Measurements from ENCODE around the gene KIF6. TPM values are rescaled to one million over a fixed set of nuclear protein-coding genes. Genes with fewer than 3 reads are reported as not detected.

KIF6 gene
- polyA plus RNA-seq, 4 donors, result 0.18 to 1.2 TPM; not detected in 2

- Histone ChIP-seq H3K27ac (ENCODE audit: low read depth in 1 of 3, low read length in 2 of 3) (no peak overlapping the region), H3K36me3 (ENCODE audit: control insufficient read depth in 3 of 3, insufficient read depth in 2 of 3, low read depth in 1 of 3, low read length in 3 of 3) (no peaks in the 10 kb centered on the region), H3K9me3 (ENCODE audit: control insufficient read depth in 2 of 2, insufficient read depth in 1 of 2, low read depth in 1 of 2, low read length in 1 of 2) (no peaks in the 10 kb centered on the region), H3K4me3 (ENCODE audit: low read depth in 1 of 3, low read length in 3 of 3) (no peak overlapping the region), H3K4me1 (ENCODE audit: control insufficient read depth in 3 of 3, insufficient read depth in 2 of 3, low read depth in 1 of 3, low read length in 2 of 3) (no peaks in the 10 kb centered on the region), H3K27me3 (ENCODE audit: control insufficient read depth in 3 of 3, insufficient read depth in 3 of 3, low read length in 3 of 3) (no peaks in the 10 kb centered on the region)
- FAIRE-seq, result no peak
- WGBS, 3 donors, result 67 to 71% (median 69%) methylated on average over 12 of the region's 12 CpGs
- no peak for DNase-seq
Observed at GRCh38 chr6:39388606-39389483, 336.4 kb downstream of the KIF6 start.

DNA sequence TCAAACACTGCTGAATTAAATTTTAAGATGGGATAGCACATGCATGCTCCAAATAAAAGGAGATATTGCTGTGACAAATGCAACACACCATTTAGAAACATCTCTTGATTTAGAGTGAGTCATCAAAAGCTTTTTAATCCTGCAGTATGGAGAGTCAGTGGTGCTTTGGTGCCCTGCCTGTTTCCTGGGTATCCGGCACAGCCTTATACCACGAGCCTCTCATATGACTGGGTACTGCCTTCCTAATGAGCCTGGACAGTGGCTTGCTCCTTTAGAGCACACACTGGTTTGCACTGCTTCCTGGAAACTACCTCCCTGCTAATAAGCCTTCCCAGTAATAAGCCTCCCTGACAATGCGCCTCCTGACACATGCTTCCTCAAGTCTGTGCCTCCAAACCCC is 337.4 kb downstream of the KIF6 start:
- Histone ChIP-seq H3K9me3 (ENCODE audit: control insufficient read depth in 2 of 2, insufficient read depth in 1 of 2, low read depth in 1 of 2, low read length in 1 of 2) (no peaks in the 10 kb centered on the region), H3K27ac (ENCODE audit: low read depth in 1 of 3, low read length in 2 of 3) (no peak overlapping the region), H3K36me3 (ENCODE audit: control insufficient read depth in 3 of 3, insufficient read depth in 2 of 3, low read depth in 1 of 3, low read length in 3 of 3) (no peaks in the 10 kb centered on the region), H3K4me1 (ENCODE audit: control insufficient read depth in 3 of 3, insufficient read depth in 2 of 3, low read depth in 1 of 3, low read length in 2 of 3) (no peaks in the 10 kb centered on the region), H3K4me3 (ENCODE audit: low read depth in 1 of 3, low read length in 3 of 3) (no peak overlapping the region), H3K27me3 (ENCODE audit: control insufficient read depth in 3 of 3, insufficient read depth in 3 of 3, low read length in 3 of 3) (no peaks in the 10 kb centered on the region)
- FAIRE-seq (no peak), DNase-seq (no peak)
- WGBS, 3 donors, result 75 to 89% (median 88%) methylated on average over 3 of the region's 3 CpGs

- DNase-seq (no peak), FAIRE-seq (no peak)
- 61 to 88% (median 86%) methylated on average over 3 of the region's 3 CpGs for WGBS, 3 donors
Observed at GRCh38 chr6:39386487-39386886, 338.7 kb downstream of the KIF6 start.

DNA sequence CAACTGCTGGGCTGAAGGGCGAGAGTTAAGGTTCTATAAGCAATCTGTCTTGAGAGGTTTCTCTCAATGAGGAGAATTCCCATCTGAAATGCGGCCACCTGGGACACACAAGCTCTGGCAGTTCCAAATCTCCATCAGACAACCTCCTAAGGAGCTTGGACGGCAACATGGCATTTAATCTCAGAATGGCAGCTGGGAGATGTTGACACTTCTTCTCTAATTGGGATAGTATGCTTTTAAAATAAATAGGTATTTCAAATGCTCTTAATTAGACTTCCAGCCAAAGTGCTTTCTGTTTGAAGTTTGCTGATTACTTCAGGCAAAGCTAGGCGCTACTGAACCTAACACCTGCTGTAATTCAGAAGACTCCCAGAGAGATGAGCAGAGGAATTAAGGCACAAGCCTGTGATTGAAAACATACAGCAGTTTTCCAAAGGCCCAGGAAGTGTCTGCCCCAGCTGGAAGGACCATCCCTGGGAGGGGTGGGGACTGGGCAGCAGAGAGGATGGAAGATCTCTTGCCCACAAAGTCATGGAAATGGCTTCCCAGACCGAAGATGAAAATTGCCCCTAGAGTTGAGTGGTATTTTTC is 343.6 kb downstream of the KIF6 start:
- no peaks in the 10 kb centered on the region for H3K27me3 ChIP-seq (ENCODE audit: control insufficient read depth in 3 of 3, insufficient read depth in 3 of 3, low read length in 3 of 3)
- no peaks in the 10 kb centered on the region for H3K36me3 ChIP-seq (ENCODE audit: control insufficient read depth in 3 of 3, insufficient read depth in 2 of 3, low read depth in 1 of 3, low read length in 3 of 3)
- no peak for DNase-seq
- no peak overlapping the region for H3K27ac ChIP-seq (ENCODE audit: low read depth in 1 of 3, low read length in 2 of 3)
- H3K9me3 ChIP-seq (ENCODE audit: control insufficient read depth in 2 of 2, insufficient read depth in 1 of 2, low read depth in 1 of 2, low read length in 1 of 2), result no peaks in the 10 kb centered on the region
- no peak overlapping the region for H3K4me3 ChIP-seq (ENCODE audit: low read depth in 1 of 3, low read length in 3 of 3)
- 68 to 73% (median 72%) methylated on average over 5 of the region's 5 CpGs for WGBS, 3 donors
- no peak for FAIRE-seq
- peaks cover 0 to 3% (median 0%) of the 10 kb centered on the region in 3 donors for H3K4me1 ChIP-seq (ENCODE audit: control insufficient read depth in 3 of 3, insufficient read depth in 2 of 3, low read depth in 1 of 3, low read length in 2 of 3)

More at GRCh38 chr6:39386487-39386886, 338.7 kb downstream of the KIF6 start:
- Histone ChIP-seq H3K4me3 (ENCODE audit: low read depth in 1 of 3, low read length in 3 of 3) (no peak overlapping the region), H3K27ac (ENCODE audit: low read depth in 1 of 3, low read length in 2 of 3) (no peak overlapping the region), H3K4me1 (ENCODE audit: control insufficient read depth in 3 of 3, insufficient read depth in 2 of 3, low read depth in 1 of 3, low read length in 2 of 3) (no peaks in the 10 kb centered on the region), H3K27me3 (ENCODE audit: control insufficient read depth in 3 of 3, insufficient read depth in 3 of 3, low read length in 3 of 3) (no peaks in the 10 kb centered on the region), H3K9me3 (ENCODE audit: control insufficient read depth in 2 of 2, insufficient read depth in 1 of 2, low read depth in 1 of 2, low read length in 1 of 2) (no peaks in the 10 kb centered on the region), H3K36me3 (ENCODE audit: control insufficient read depth in 3 of 3, insufficient read depth in 2 of 3, low read depth in 1 of 3, low read length in 3 of 3) (no peaks in the 10 kb centered on the region)

DNA sequence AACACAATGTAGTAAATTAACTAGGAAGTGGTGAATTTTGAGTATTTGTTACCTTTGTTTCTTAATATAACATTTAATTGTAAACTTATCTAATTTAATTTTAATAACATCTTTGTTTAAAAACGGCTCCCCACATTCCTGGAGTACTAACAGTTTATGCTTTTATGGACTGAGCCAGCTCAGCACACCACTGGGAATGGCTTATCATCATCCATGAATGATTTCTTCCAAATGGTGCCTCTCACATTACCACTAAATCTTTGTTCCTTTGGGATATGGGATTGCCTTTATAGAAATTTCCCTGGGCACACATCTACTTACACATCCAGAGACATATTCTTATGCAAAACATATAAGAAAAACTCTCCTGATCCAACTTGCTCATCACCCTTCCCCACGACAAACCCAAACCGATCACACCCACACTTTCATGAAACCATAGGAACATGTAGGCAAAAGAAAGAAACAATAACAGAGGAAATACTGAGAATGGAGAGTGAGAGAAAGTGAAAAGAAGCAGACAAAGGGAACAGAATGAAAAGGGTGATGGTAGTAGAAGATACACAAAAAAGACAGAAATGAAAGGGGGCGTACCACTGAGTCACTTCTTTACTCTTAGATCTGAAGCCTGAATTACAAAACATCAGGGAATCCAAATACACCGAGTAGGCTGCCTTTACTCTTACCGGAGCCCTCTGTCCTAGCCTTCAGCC is 344.2 kb downstream of the KIF6 start:
- no peak overlapping the region for H3K4me3 ChIP-seq (ENCODE audit: low read depth in 1 of 3, low read length in 3 of 3)
- no peak overlapping the region for H3K27ac ChIP-seq (ENCODE audit: low read depth in 1 of 3, low read length in 2 of 3)
- FAIRE-seq, result no peak
- H3K27me3 ChIP-seq (ENCODE audit: control insufficient read depth in 3 of 3, insufficient read depth in 3 of 3, low read length in 3 of 3), result no peaks in the 10 kb centered on the region
- 75 to 82% (median 78%) methylated on average over 6 of the region's 6 CpGs for WGBS, 3 donors
- H3K36me3 ChIP-seq (ENCODE audit: control insufficient read depth in 3 of 3, insufficient read depth in 2 of 3, low read depth in 1 of 3, low read length in 3 of 3), result no peaks in the 10 kb centered on the region
- H3K9me3 ChIP-seq (ENCODE audit: control insufficient read depth in 2 of 2, insufficient read depth in 1 of 2, low read depth in 1 of 2, low read length in 1 of 2), result no peaks in the 10 kb centered on the region
- DNase-seq, result no peak
- H3K4me1 ChIP-seq (ENCODE audit: control insufficient read depth in 3 of 3, insufficient read depth in 2 of 3, low read depth in 1 of 3, low read length in 2 of 3), result peaks cover 0 to 3% (median 0%) of the 10 kb centered on the region in 3 donors

GRCh38 chr6:39378960-39379425 is 346.2 kb downstream of the KIF6 start:
- H3K27ac ChIP-seq (ENCODE audit: low read depth in 1 of 3, low read length in 2 of 3), result no peak overlapping the region
- no peaks in the 10 kb centered on the region for H3K9me3 ChIP-seq (ENCODE audit: control insufficient read depth in 2 of 2, insufficient read depth in 1 of 2, low read depth in 1 of 2, low read length in 1 of 2)
- no peak for DNase-seq
- H3K27me3 ChIP-seq (ENCODE audit: control insufficient read depth in 3 of 3, insufficient read depth in 3 of 3, low read length in 3 of 3), result no peaks in the 10 kb centered on the region
- H3K36me3 ChIP-seq (ENCODE audit: control insufficient read depth in 3 of 3, insufficient read depth in 2 of 3, low read depth in 1 of 3, low read length in 3 of 3), result no peaks in the 10 kb centered on the region
- H3K4me1 ChIP-seq (ENCODE audit: control insufficient read depth in 3 of 3, insufficient read depth in 2 of 3, low read depth in 1 of 3, low read length in 2 of 3), result peaks cover 0 to 3% (median 0%) of the 10 kb centered on the region in 3 donors
- H3K4me3 ChIP-seq (ENCODE audit: low read depth in 1 of 3, low read length in 3 of 3), result no peak overlapping the region
- no peak for FAIRE-seq
- 69 to 91% (median 79%) methylated on average over 5 of the region's 5 CpGs for WGBS, 3 donors

GRCh38 chr6:39378175-39378959 is 346.8 kb downstream of the KIF6 start:
- WGBS, 3 donors, result 70 to 72% (median 71%) methylated on average over 10 of the region's 10 CpGs
- no peaks in the 10 kb centered on the region for H3K9me3 ChIP-seq (ENCODE audit: control insufficient read depth in 2 of 2, insufficient read depth in 1 of 2, low read depth in 1 of 2, low read length in 1 of 2)
- no peaks in the 10 kb centered on the region for H3K27me3 ChIP-seq (ENCODE audit: control insufficient read depth in 3 of 3, insufficient read depth in 3 of 3, low read length in 3 of 3)
- H3K36me3 ChIP-seq (ENCODE audit: control insufficient read depth in 3 of 3, insufficient read depth in 2 of 3, low read depth in 1 of 3, low read length in 3 of 3), result no peaks in the 10 kb centered on the region
- FAIRE-seq (no peak), DNase-seq (no peak)
- no peak overlapping the region for H3K27ac ChIP-seq (ENCODE audit: low read depth in 1 of 3, low read length in 2 of 3)
- no peak overlapping the region for H3K4me3 ChIP-seq (ENCODE audit: low read depth in 1 of 3, low read length in 3 of 3)
- H3K4me1 ChIP-seq (ENCODE audit: control insufficient read depth in 3 of 3, insufficient read depth in 2 of 3, low read depth in 1 of 3, low read length in 2 of 3), result peaks cover 0 to 3% (median 0%) of the 10 kb centered on the region in 3 donors

DNA sequence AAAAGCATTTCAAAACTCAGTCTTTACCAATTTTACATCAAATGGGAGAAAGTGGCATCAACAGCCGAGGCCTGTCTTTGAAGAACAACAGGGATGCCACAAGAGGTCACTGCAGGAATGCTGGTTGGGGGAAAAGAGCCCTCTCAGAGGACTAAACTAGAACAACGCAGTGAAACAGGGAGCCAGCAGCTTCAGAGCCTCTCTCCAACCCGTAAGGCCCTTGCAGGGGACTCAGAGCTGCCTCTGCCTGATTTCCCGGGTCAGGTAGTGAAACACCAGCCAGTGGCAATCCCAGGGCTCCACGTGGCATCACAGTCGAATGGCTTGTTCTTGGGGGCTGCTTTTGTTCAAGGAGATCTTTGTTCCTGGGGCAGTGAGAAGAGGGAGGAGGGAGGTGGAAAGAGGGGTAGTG is 347.7 kb downstream of the KIF6 start:
- Histone ChIP-seq H3K27me3 (ENCODE audit: control insufficient read depth in 3 of 3, insufficient read depth in 3 of 3, low read length in 3 of 3) (no peaks in the 10 kb centered on the region), H3K4me1 (ENCODE audit: control insufficient read depth in 3 of 3, insufficient read depth in 2 of 3, low read depth in 1 of 3, low read length in 2 of 3) (peaks cover 0 to 3% (median 0%) of the 10 kb centered on the region in 3 donors), H3K27ac (ENCODE audit: low read depth in 1 of 3, low read length in 2 of 3) (no peak overlapping the region), H3K4me3 (ENCODE audit: low read depth in 1 of 3, low read length in 3 of 3) (no peak overlapping the region), H3K36me3 (ENCODE audit: control insufficient read depth in 3 of 3, insufficient read depth in 2 of 3, low read depth in 1 of 3, low read length in 3 of 3) (no peaks in the 10 kb centered on the region), H3K9me3 (ENCODE audit: control insufficient read depth in 2 of 2, insufficient read depth in 1 of 2, low read depth in 1 of 2, low read length in 1 of 2) (no peaks in the 10 kb centered on the region)
- FAIRE-seq (no peak), DNase-seq (peak; percentile 19 to 72)
- WGBS, 3 donors, result 15 to 17% (median 16%) methylated on average over 6 of the region's 6 CpGs

Data from small intestine (tissue), 7 donors.